Mucosa of rectum (tissue), 2 donors: ENCODE data around the gene RBM28.
"Not testable (repeated sequence)": the region's sequence is repeated elsewhere in the genome, so short reads cannot be mapped to it uniquely, and the experiment has no call there.

Experiments used
- H3K27ac ChIP-seq, 2 donors: one replicate each; pipeline ENCODE4 v1.7.0; 2013; ENCODE audit warnings: inconsistent platforms in 2 of 2, low read depth in 2 of 2, low read length in 2 of 2
- H3K27me3 ChIP-seq, 2 donors: one replicate each; pipeline ENCODE4 v1.7.0; 2013; ENCODE audit warnings: low read length in 2 of 2; ENCODE audit not compliant: control insufficient read depth in 2 of 2, insufficient read depth in 2 of 2
- H3K36me3 ChIP-seq, 2 donors: one replicate each; pipeline ENCODE4 v1.7.0; 2013; ENCODE audit warnings: low read length in 2 of 2; ENCODE audit not compliant: control insufficient read depth in 2 of 2, insufficient read depth in 2 of 2
- H3K4me1 ChIP-seq, 2 donors: one replicate each; pipeline ENCODE4 v1.7.0; 2013; ENCODE audit warnings: low read length in 2 of 2, mild to moderate bottlenecking in 1 of 2; ENCODE audit not compliant: control insufficient read depth in 2 of 2, insufficient read depth in 2 of 2
- H3K4me3 ChIP-seq, 2 donors: one replicate each; pipeline ENCODE4 v1.7.0; 2013; ENCODE audit warnings: low read length in 2 of 2
- H3K9ac ChIP-seq, 2 donors: one replicate each; pipeline ENCODE4 v1.7.0; 2013; ENCODE audit warnings: low read length in 2 of 2, low read depth in 1 of 2, mild to moderate bottlenecking in 1 of 2
- H3K9me3 ChIP-seq, 2 donors: one replicate each; pipeline ENCODE4 v1.7.0; 2013; ENCODE audit warnings: low read length in 2 of 2; ENCODE audit not compliant: control insufficient read depth in 2 of 2
- donor health status: healthy.
- donor health status: Normal muscosa, but diverticular disease.

Gene RBM28

GRCh38 chr7:128298004-128298403 is 45.7 kb downstream of the RBM28 start:
- H3K4me1 ChIP-seq, H3K9ac ChIP-seq, H3K27ac ChIP-seq, H3K9me3 ChIP-seq, H3K4me3 ChIP-seq, H3K36me3 ChIP-seq, H3K27me3 ChIP-seq: not testable (repeated sequence)

- Histone ChIP-seq H3K27ac (no peak overlapping the region), H3K4me3 (no peak overlapping the region), H3K27me3 (no peaks in the 10 kb centered on the region), H3K9me3 (no peaks in the 10 kb centered on the region), H3K9ac (no peak overlapping the region), H3K36me3 (no peaks in the 10 kb centered on the region), H3K4me1 (no peaks in the 10 kb centered on the region)
Measured at GRCh38 chr7:128287556-128287955, 56.2 kb downstream of the RBM28 start.

DNA sequence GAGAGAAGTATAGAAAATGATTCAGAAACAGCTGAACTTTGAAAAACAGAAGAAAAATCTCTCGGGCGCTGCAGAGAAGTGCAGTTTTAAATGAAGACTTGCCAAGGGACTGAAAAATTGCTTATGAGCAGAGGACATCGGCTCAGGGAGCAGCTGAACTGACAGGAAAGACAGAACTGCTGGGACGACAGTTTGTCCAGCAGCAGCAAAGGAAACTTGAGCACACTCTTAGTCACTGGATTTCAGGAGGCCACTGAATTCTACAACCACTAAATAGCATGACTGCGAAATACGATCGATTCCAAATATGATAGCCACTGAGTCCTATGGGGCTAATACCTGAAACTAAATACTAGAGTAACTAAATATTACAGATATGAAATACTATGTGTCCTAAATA is 59.6 kb downstream of the RBM28 start:
- no peaks in the 10 kb centered on the region for H3K27me3 ChIP-seq
- H3K27ac ChIP-seq: no peak overlapping the region
- H3K9ac ChIP-seq: no peak overlapping the region
- H3K4me1 ChIP-seq: no peaks in the 10 kb centered on the region
- H3K4me3 ChIP-seq: no peak overlapping the region
- peaks cover 0 to 5% of the 10 kb centered on the region in 2 donors for H3K9me3 ChIP-seq
- H3K36me3 ChIP-seq: no peaks in the 10 kb centered on the region

- no peaks in the 10 kb centered on the region for H3K27me3 ChIP-seq
- H3K9me3 ChIP-seq: peaks cover 0 to 5% of the 10 kb centered on the region in 2 donors
- H3K27ac ChIP-seq: no peak overlapping the region
- no peaks in the 10 kb centered on the region for H3K4me1 ChIP-seq
- H3K36me3 ChIP-seq: no peaks in the 10 kb centered on the region
- no peak overlapping the region for H3K4me3 ChIP-seq
- no peak overlapping the region for H3K9ac ChIP-seq
Measured at GRCh38 chr7:128281605-128282380, 61.9 kb downstream of the RBM28 start.

DNA sequence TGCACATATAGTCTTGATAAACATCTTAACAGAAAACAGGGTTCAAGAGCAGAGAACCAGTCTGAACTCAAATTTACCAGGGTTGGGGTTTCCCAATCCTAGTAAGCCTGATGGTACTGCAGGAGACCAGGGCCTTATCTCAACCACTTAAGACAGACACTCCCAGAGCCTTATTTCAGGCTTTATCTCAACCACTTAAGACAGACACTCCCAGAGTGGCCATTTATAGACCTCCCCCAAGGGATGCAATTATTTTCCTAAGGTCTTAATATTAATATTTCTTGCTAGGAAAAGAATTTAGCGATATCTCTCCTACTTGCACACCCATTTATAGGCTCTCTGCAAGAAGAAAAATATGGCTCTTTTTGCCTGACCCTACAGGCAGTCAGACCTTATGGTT is 63.3 kb downstream of the RBM28 start:
- not testable (repeated sequence) for H3K36me3 ChIP-seq, H3K27me3 ChIP-seq, H3K9me3 ChIP-seq, H3K27ac ChIP-seq, H3K4me3 ChIP-seq, H3K4me1 ChIP-seq, H3K9ac ChIP-seq

- H3K4me1 ChIP-seq: no peaks in the 10 kb centered on the region
- H3K27ac ChIP-seq: no peak overlapping the region
- H3K4me3 ChIP-seq: no peak overlapping the region
- H3K27me3 ChIP-seq: no peaks in the 10 kb centered on the region
- H3K9me3 ChIP-seq: peaks cover 0 to 5% of the 10 kb centered on the region in 2 donors
- H3K9ac ChIP-seq: no peak overlapping the region
- no peaks in the 10 kb centered on the region for H3K36me3 ChIP-seq
Measured at GRCh38 chr7:128279124-128279713, 64.5 kb downstream of the RBM28 start.

- Histone ChIP-seq H3K36me3 (no peaks in the 10 kb centered on the region), H3K27ac (no peak overlapping the region), H3K4me1 (no peaks in the 10 kb centered on the region), H3K9me3 (peaks cover 0 to 5% of the 10 kb centered on the region in 2 donors), H3K4me3 (no peak overlapping the region), H3K27me3 (no peaks in the 10 kb centered on the region), H3K9ac (no peak overlapping the region)
Measured at GRCh38 chr7:128278366-128278765, 65.3 kb downstream of the RBM28 start.

GRCh38 chr7:128275681-128276080 is 68.0 kb downstream of the RBM28 start:
- Histone ChIP-seq H3K4me1 (no peaks in the 10 kb centered on the region), H3K36me3 (no peaks in the 10 kb centered on the region), H3K4me3 (no peak overlapping the region), H3K27ac (no peak overlapping the region), H3K27me3 (peaks cover 9 to 10% of the 10 kb centered on the region in 2 donors), H3K9ac (no peak overlapping the region), H3K9me3 (peaks cover 0 to 3% of the 10 kb centered on the region in 2 donors)

- no peak overlapping the region for H3K4me3 ChIP-seq
- H3K4me1 ChIP-seq: no peaks in the 10 kb centered on the region
- no peak overlapping the region for H3K27ac ChIP-seq
- H3K36me3 ChIP-seq: no peaks in the 10 kb centered on the region
- H3K9ac ChIP-seq: no peak overlapping the region
- H3K9me3 ChIP-seq: no peaks in the 10 kb centered on the region
- peaks cover 11 to 12% of the 10 kb centered on the region in 2 donors for H3K27me3 ChIP-seq
Measured at GRCh38 chr7:128274884-128275603, 68.7 kb downstream of the RBM28 start.

DNA sequence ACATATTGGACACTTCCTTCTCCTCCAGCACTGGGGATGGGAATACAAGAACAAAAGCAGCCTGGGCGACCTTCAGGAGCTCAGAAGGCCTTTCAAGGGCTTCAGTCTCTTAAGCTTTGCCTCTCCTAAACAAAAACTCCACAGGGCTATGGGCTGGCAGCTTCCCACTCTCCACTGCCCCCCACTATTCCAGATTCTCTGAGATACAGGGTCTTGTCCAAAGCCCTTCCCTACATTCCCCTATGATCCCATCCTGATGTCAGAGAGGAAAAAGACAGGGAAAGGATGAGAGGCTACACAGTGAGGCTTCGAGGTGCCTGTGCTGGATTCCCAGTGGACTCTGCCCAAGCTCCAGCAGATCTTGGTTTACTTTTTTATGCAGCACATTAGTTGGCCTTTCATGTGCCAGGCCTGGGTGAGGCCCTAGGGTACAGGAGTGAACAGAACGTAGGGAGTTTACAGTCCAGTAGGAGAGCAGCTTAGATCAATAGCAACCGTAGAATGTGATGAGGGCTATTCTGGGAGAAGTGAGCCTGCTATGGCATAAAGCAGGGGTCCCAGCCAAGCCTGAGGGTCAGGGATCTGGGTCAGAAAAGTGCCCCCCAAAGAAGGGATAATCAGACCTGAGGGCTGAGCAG is 69.3 kb downstream of the RBM28 start:
- Histone ChIP-seq H3K27ac (no peak overlapping the region), H3K4me3 (no peak overlapping the region), H3K9me3 (no peaks in the 10 kb centered on the region), H3K36me3 (no peaks in the 10 kb centered on the region), H3K9ac (no peak overlapping the region), H3K27me3 (peaks cover 11 to 12% of the 10 kb centered on the region in 2 donors), H3K4me1 (no peaks in the 10 kb centered on the region)
